Subcutaneous adipose tissue (tissue), 4 donors: ENCODE measurements around the gene POLR1B. TPM values are rescaled to one million over a fixed set of nuclear protein-coding genes. Genes with fewer than 3 reads are reported as not detected.

Experiments used
- CTCF ChIP-seq: fragments of 450-650 bp; IDR thresholded peaks from one replicate; pipeline ENCODE4 v1.5.1; 2016; ENCODE audit warnings: low read depth, mild to moderate bottlenecking, control low read depth, antibody characterized with exemption, moderate library complexity
- total RNA-seq, 4 donors: library from RNA; depleted of rRNA; stranded (reverse); fragments of >200 nt; gene quantifications; one replicate each; pipeline ENCODE4 v1.1.0, GENCODE V29; 2016

The POLR1B gene
- total RNA-seq = 10 to 100 TPM in 2 of 4 donors, 1 to 10 TPM in 2; 8.8 to 18.3 (median 12.9) TPM

GRCh38 chr2:112542123-112542983, at the start of gene POLR1B:
TSS of gene POLR1B (plus strand) at chr2:112542465. CDS start at chr2:112542495, 30 bp downstream.
- TF ChIP-seq CTCF = no peak

GRCh38 chr2:112493048-112493447, 49.2 kb upstream of the POLR1B start:
- TF ChIP-seq CTCF = no peak

- TF ChIP-seq CTCF = no peak
Measured at GRCh38 chr2:112493858-112494648, 48.2 kb upstream of the POLR1B start.

- no peak for TF ChIP-seq CTCF
Measured at GRCh38 chr2:112494828-112495227, 47.4 kb upstream of the POLR1B start.

- TF ChIP-seq CTCF = no peak
Measured at GRCh38 chr2:112516801-112517200, 25.5 kb upstream of the POLR1B start.

- TF ChIP-seq CTCF = no peak
Measured at GRCh38 chr2:112518807-112519206, 23.5 kb upstream of the POLR1B start.

- TF ChIP-seq CTCF = no peak
Measured at GRCh38 chr2:112519506-112519905, 22.8 kb upstream of the POLR1B start.
